ENCODE data around the gene CDH23. TPM values are rescaled to one million over a fixed set of nuclear protein-coding genes. Genes with fewer than 3 reads are reported as not detected.
A peak's percentile ranks its signal among the peaks of the same experiment; 100 is the strongest.

Gene CDH23
- polyA plus RNA-seq, 1 donor from 2014 or later: 6.6 TPM

DNA sequence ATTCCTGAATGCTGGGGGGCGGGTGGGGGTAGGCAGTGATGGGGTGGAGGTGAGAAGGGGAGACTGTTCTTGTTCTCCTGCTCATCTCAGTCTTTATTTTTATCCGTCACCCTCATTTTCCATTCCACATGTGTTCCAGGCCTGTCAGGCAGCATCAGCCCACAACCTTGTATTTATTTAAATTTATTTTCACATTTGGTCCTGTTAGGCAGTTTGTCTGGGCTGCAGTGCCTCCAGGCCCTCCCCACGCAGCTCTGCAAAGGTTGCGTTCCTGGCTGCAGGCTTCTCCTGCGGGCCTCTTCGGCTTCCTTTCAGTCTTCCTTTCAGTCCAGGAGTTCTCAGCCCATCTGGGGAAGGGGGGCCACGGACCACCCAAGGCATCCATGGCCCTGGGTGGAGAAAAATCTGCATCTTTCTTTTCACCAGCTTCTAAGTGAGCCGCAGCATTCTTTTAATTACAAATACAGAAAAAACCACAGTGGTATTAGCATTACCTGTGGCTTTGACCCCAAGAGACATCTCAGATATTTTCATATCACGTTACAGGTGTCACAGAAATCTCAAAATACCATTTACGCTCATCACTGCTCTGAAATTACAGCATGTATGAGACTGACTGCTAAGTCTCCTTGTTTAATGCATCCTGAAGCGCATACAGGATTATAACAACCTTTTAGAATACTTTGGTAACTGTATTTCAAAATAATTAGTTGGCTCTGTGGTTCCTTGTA lies 228.9 kb downstream of the CDH23 start:
- Histone ChIP-seq H3K27ac (ENCODE audit: low read length) (no peak overlapping the region), H3K4me2 (ENCODE audit: low read length) (no peak overlapping the region), H4K20me1 (ENCODE audit: insufficient read depth) (no peaks in the 10 kb centered on the region)

DNA sequence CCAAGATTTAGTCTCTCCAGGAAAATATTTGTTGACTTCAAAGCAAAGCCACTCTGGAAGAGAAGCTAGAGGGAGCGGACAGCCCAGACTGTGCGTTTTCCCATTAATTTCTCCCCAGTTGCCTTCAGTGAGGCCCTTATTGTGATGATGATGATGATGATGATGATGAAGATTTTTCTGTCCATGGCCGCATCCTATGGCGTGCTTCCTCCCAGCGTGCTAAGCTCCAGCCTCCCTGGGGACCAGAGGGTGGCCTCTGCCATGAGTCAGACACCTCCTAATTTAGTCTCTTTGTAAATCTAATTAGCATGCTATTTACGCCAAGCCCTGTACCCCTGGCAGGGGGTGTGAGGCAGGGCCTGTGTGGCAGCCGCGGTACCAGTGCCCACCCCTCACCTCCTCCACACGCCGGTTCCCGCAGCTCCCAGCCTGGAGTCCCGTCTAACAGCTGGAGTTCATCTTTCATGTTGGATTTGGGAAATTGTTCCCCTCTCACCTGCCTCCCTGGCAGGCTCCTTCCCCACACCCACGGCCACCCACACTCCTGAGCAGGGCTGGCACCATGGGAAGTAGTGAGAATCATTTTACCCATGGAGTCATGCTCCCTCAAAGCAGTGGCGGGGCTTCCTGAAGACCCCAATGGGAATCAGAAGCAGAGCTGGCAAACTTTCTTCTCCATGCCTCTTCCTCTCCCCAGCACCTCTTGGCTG lies 230.7 kb downstream of the CDH23 start:
- no peaks in the 10 kb centered on the region for H3K27me3 ChIP-seq (ENCODE audit: insufficient read depth, low read depth, low read length)
- peaks cover 3% of the 10 kb centered on the region for H3F3A ChIP-seq (ENCODE audit: insufficient read depth, low read length, poor library complexity, severe bottlenecking)
- H3K79me2 ChIP-seq (replicated peaks; ENCODE audit: insufficient read depth, low read length): no peaks in the 10 kb centered on the region
- no peak overlapping the region for H3K4me3 ChIP-seq (ENCODE audit: low read length)
- H2AFZ ChIP-seq (ENCODE audit: low read depth, low read length): no peak overlapping the region
- H3K9me2 ChIP-seq (ENCODE audit: insufficient read depth, low read length): no peaks in the 10 kb centered on the region
- no peak overlapping the region for H3K9ac ChIP-seq (ENCODE audit: low read length)
- H3K4me2 ChIP-seq (ENCODE audit: low read length): no peak overlapping the region
- no peaks in the 10 kb centered on the region for H4K20me1 ChIP-seq (ENCODE audit: insufficient read depth)
- H3K27ac ChIP-seq (ENCODE audit: low read length): no peak overlapping the region
- TF ChIP-seq POLR2AphosphoS5 (IDR thresholded peaks at IDR 0.05) (no peak), CTCF (IDR thresholded peaks at IDR 0.05; ENCODE audit: poor library complexity, severe bottlenecking) (no peak), RAD21 (conservative IDR thresholded peaks at IDR 0.05) (no peak), MXI1 (conservative IDR thresholded peaks at IDR 0.05; ENCODE audit: poor library complexity, severe bottlenecking) (no peak), EP300 (conservative IDR thresholded peaks at IDR 0.05; ENCODE audit: poor library complexity, severe bottlenecking) (no peak), SMC3 (conservative IDR thresholded peaks at IDR 0.05; ENCODE audit: poor library complexity) (no peak), EZH2 (IDR thresholded peaks at IDR 0.05; ENCODE audit: borderline replicate concordance, insufficient read depth, low read length, poor library complexity, severe bottlenecking) (no peak), TAF1 (IDR thresholded peaks at IDR 0.05; ENCODE audit: low read depth) (no peak)
- TF ChIP-seq, protein P1, sequence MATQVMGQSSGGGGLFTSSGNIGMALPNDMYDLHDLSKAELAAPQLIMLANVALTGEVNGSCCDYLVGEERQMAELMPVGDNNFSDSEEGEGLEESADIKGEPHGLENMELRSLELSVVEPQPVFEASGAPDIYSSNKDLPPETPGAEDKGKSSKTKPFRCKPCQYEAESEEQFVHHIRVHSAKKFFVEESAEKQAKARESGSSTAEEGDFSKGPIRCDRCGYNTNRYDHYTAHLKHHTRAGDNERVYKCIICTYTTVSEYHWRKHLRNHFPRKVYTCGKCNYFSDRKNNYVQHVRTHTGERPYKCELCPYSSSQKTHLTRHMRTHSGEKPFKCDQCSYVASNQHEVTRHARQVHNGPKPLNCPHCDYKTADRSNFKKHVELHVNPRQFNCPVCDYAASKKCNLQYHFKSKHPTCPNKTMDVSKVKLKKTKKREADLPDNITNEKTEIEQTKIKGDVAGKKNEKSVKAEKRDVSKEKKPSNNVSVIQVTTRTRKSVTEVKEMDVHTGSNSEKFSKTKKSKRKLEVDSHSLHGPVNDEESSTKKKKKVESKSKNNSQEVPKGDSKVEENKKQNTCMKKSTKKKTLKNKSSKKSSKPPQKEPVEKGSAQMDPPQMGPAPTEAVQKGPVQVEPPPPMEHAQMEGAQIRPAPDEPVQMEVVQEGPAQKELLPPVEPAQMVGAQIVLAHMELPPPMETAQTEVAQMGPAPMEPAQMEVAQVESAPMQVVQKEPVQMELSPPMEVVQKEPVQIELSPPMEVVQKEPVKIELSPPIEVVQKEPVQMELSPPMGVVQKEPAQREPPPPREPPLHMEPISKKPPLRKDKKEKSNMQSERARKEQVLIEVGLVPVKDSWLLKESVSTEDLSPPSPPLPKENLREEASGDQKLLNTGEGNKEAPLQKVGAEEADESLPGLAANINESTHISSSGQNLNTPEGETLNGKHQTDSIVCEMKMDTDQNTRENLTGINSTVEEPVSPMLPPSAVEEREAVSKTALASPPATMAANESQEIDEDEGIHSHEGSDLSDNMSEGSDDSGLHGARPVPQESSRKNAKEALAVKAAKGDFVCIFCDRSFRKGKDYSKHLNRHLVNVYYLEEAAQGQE (IDR thresholded peaks at IDR 0.05; ENCODE audit: borderline replicate concordance): no peak
- H3K9me3 ChIP-seq (ENCODE audit: low read length): no peaks in the 10 kb centered on the region
- no peaks in the 10 kb centered on the region for H3K36me3 ChIP-seq (ENCODE audit: insufficient read depth, low read length)

More for the DNA sequence above, 228.9 kb downstream of the CDH23 start:
- Histone ChIP-seq H3F3A (ENCODE audit: insufficient read depth, low read length, poor library complexity, severe bottlenecking) (peaks cover 3% of the 10 kb centered on the region), H3K9me3 (ENCODE audit: low read length) (no peaks in the 10 kb centered on the region), H3K79me2 (replicated peaks; ENCODE audit: insufficient read depth, low read length) (no peaks in the 10 kb centered on the region), H3K36me3 (ENCODE audit: insufficient read depth, low read length) (no peaks in the 10 kb centered on the region), H2AFZ (ENCODE audit: low read depth, low read length) (no peak overlapping the region), H3K27me3 (ENCODE audit: insufficient read depth, low read depth, low read length) (no peaks in the 10 kb centered on the region), H3K9me2 (ENCODE audit: insufficient read depth, low read length) (no peaks in the 10 kb centered on the region), H3K9ac (ENCODE audit: low read length) (no peak overlapping the region), H3K4me3 (ENCODE audit: low read length) (no peak overlapping the region)
- TF ChIP-seq POLR2AphosphoS5 (IDR thresholded peaks at IDR 0.05) (peak; percentile 87), MXI1 (conservative IDR thresholded peaks at IDR 0.05; ENCODE audit: poor library complexity, severe bottlenecking) (no peak), EP300 (conservative IDR thresholded peaks at IDR 0.05; ENCODE audit: poor library complexity, severe bottlenecking) (peak; percentile 42)
- TF ChIP-seq, protein P1 (IDR thresholded peaks at IDR 0.05; ENCODE audit: borderline replicate concordance): no peak

Data from neural cell (in vitro differentiated cells).